HepG2 (cell line): Measurements from ENCODE around the gene CDX1. TPM values are rescaled to one million over a fixed set of nuclear protein-coding genes. Genes with fewer than 3 reads are reported as not detected.

Source experiments
- ADNP ChIP-seq: sonication (generic); formaldehyde crosslinking; IDR thresholded peaks from 2 replicates; pipeline ENCODE4 v1.4.0; 2020; ENCODE audit warnings: missing genetic modification reagents
- ARNT ChIP-seq: fragments of 450-650 bp; IDR thresholded peaks from 2 replicates; pipeline ENCODE4 v1.6.1; 2017
- ATAD3A ChIP-seq: sonication (generic); formaldehyde crosslinking; IDR thresholded peaks from 2 replicates; pipeline ENCODE4 v1.4.0; 2020; ENCODE audit warnings: missing genetic modification reagents
- ATF1 ChIP-seq: IDR thresholded peaks from 2 replicates; pipeline ENCODE4 v1.6.1; 2016; ENCODE audit warnings: mild to moderate bottlenecking, control low read depth
- FOSL1 ChIP-seq: sonication (generic); formaldehyde crosslinking; IDR thresholded peaks from 2 replicates; pipeline ENCODE4 v1.9.0; 2021; ENCODE audit warnings: missing genetic modification reagents, borderline replicate concordance
- HES4 ChIP-seq: sonication (generic); formaldehyde crosslinking; IDR thresholded peaks from 2 replicates; pipeline ENCODE4 v1.9.0; 2021; ENCODE audit warnings: mild to moderate bottlenecking, missing genetic modification reagents, borderline replicate concordance
- KDM1A ChIP-seq: IDR thresholded peaks from 2 replicates; pipeline ENCODE4 v1.6.1; 2016; ENCODE audit warnings: missing compliant biosample characterization
- NFYB ChIP-seq: sonication (generic); formaldehyde crosslinking; IDR thresholded peaks from 2 replicates; pipeline ENCODE4 v1.4.0; 2020; ENCODE audit warnings: missing genetic modification reagents
- RBM39 ChIP-seq: fragments of 200-400 bp; formaldehyde crosslinking; IDR thresholded peaks from one replicate; pipeline ENCODE4 v1.6.1; 2018; ENCODE audit warnings: antibody characterized with exemption, mild to moderate bottlenecking, low read depth, low read length; ENCODE audit not compliant: poor library complexity, severe bottlenecking
- SRF ChIP-seq: IDR thresholded peaks from 2 replicates; pipeline ENCODE4 v1.6.1; 2011; ENCODE audit warnings: mild to moderate bottlenecking, low read depth, low read length, moderate library complexity
- TEAD2 ChIP-seq: sonication (generic); formaldehyde crosslinking; IDR thresholded peaks from 2 replicates; pipeline ENCODE4 v1.9.0; 2021; ENCODE audit warnings: missing genetic modification reagents
- TRIM24 ChIP-seq: sonication (generic); formaldehyde crosslinking; IDR thresholded peaks from 2 replicates; pipeline ENCODE4 v1.8.0; 2022; ENCODE audit warnings: mild to moderate bottlenecking, missing genetic modification reagents
- YEATS4 ChIP-seq: sonication (generic); formaldehyde crosslinking; IDR thresholded peaks from 2 replicates; pipeline ENCODE4 v1.4.0; 2020; ENCODE audit warnings: missing genetic modification reagents, borderline replicate concordance
- ZFP62 ChIP-seq: sonication (generic); formaldehyde crosslinking; IDR thresholded peaks from 2 replicates; pipeline ENCODE4 v1.4.0; 2020; ENCODE audit warnings: missing genetic modification reagents
- ZNF12 ChIP-seq: sonication (generic); formaldehyde crosslinking; IDR thresholded peaks from 2 replicates; pipeline ENCODE4 v1.5.0; 2020; ENCODE audit warnings: missing genetic modification reagents
- ZNF225 ChIP-seq: sonication (generic); formaldehyde crosslinking; IDR thresholded peaks from 2 replicates; pipeline ENCODE4 v1.4.0; 2020; ENCODE audit warnings: mild to moderate bottlenecking, missing genetic modification reagents
- ZNF251 ChIP-seq: sonication (generic); formaldehyde crosslinking; IDR thresholded peaks from 2 replicates; pipeline ENCODE4 v1.9.0; 2021; ENCODE audit warnings: mild to moderate bottlenecking, missing genetic modification reagents
- ZNF354B ChIP-seq: sonication (generic); formaldehyde crosslinking; IDR thresholded peaks from 2 replicates; pipeline ENCODE4 v1.8.0; 2022; ENCODE audit warnings: mild to moderate bottlenecking, missing genetic modification reagents
- ZNF460 ChIP-seq: sonication (generic); formaldehyde crosslinking; IDR thresholded peaks from 2 replicates; pipeline ENCODE4 v1.5.1; 2020; ENCODE audit warnings: missing genetic modification reagents, mild to moderate bottlenecking, borderline replicate concordance
- ZNF672 ChIP-seq: sonication (generic); formaldehyde crosslinking; IDR thresholded peaks from 2 replicates; pipeline ENCODE4 v1.8.1; 2022; ENCODE audit warnings: missing genetic modification reagents
- ZNF703 ChIP-seq: sonication (generic); formaldehyde crosslinking; IDR thresholded peaks from 2 replicates; pipeline ENCODE4 v1.5.1; 2020; ENCODE audit warnings: missing genetic modification reagents, mild to moderate bottlenecking, moderate library complexity, borderline replicate concordance
- ZNF709 ChIP-seq: sonication (generic); formaldehyde crosslinking; IDR thresholded peaks from 2 replicates; pipeline ENCODE4 v1.5.0; 2020; ENCODE audit warnings: mild to moderate bottlenecking, missing genetic modification reagents
- ZNF782 ChIP-seq: sonication (generic); formaldehyde crosslinking; IDR thresholded peaks from 2 replicates; pipeline ENCODE4 v1.4.0; 2020; ENCODE audit warnings: missing genetic modification reagents, mild to moderate bottlenecking, borderline replicate concordance
- ZNF891 ChIP-seq: sonication (generic); formaldehyde crosslinking; IDR thresholded peaks from 2 replicates; pipeline ENCODE4 v1.5.0; 2020; ENCODE audit warnings: mild to moderate bottlenecking, missing genetic modification reagents
- polyA plus RNA-seq, 8 experiments: library from polyadenylated mRNA; depleted of rRNA in 3 of 8; stranded (reverse) in 7 of 8; unstranded in 1 of 8; fragments of >200 nt; fragmentation: Illumina TruSeq in 4 of 8; extraction: Trizol in 4 of 8; gene quantifications; 2 replicates each; pipeline versions ENCODE4 v1.2.1 to v1.2.3, GENCODE V29; 2011 to 2016; ENCODE audit warnings: low read depth in 4 of 8, missing spikeins in 1 of 8, mixed read lengths in 1 of 8; ENCODE audit not compliant: insufficient read depth in 1 of 8
- total RNA-seq, 5 experiments: library from RNA; depleted of rRNA; stranded (reverse); fragments of >200 nt; fragmentation: Illumina TruSeq; extraction: Trizol; gene quantifications; 2 replicates each; pipeline ENCODE4 v1.2.3, GENCODE V29; 2016; ENCODE audit warnings: low read depth in 1 of 5
- TF ChIP-seq, protein P1 (sequence below): sonication (generic); formaldehyde crosslinking; IDR thresholded peaks from 2 replicates; pipeline ENCODE4 v1.5.0; 2020; ENCODE audit warnings: missing genetic modification reagents
- TF ChIP-seq, protein P2 (sequence below): sonication (generic); formaldehyde crosslinking; IDR thresholded peaks from 2 replicates; pipeline ENCODE4 v1.4.0; 2020; ENCODE audit warnings: missing genetic modification reagents, borderline replicate concordance

CDX1 gene
- total and polyA plus RNA-seq, 2 of the 13 experiments (the other 11 are each of a cell fraction or from before 2014, with no cell fraction given) = not detected

DNA sequence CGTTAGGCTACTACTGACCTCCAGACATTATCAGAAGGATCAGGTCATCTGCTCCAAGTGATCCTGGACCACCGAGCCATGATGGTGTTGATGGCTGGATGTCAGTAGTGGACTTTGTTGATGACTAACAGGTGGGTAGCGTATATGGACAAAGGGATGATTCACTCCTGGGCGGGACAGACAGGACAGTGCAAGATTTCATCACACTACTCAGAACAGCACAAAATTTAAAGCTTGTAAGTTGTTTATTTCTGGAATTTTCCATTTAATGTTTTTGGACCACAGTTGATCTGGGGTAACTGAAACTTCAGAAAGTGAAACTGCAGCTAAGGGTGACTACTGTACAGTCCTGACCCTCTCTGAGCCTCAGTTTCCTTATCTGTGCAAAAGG, 23.6 kb upstream of the CDX1 start (continued):
- TF ChIP-seq ZNF12 (CRISPR knock-in tag) (peak; percentile 7; the same call in 1 of the 2 replicates), ARNT (no peak), YEATS4 (CRISPR knock-in tag) (no peak), ZNF891 (no peak), ZNF251 (no peak), NFYB (CRISPR knock-in tag) (no peak), RBM39 (no peak), ADNP (CRISPR knock-in tag) (no peak), TRIM24 (no peak), ZFP62 (CRISPR knock-in tag) (no peak), HES4 (CRISPR knock-in tag) (no peak), SRF (peak; percentile 32; the same call in 1 of the 2 replicates), KDM1A (CRISPR knock-in tag) (peak; percentile 70; the same call in 1 of the 2 replicates), ZNF703 (CRISPR knock-in tag) (no peak), ATAD3A (no peak), ATF1 (CRISPR knock-in tag) (no peak), ZNF354B (CRISPR knock-in tag) (no peak), ZNF709 (CRISPR knock-in tag) (0 out of 2 replicates have a peak, but pooled peaks have one; percentile 43), ZNF460 (CRISPR knock-in tag) (no peak), TEAD2 (CRISPR knock-in tag) (no peak), ZNF672 (CRISPR knock-in tag) (no peak), ZNF782 (no peak), ZNF225 (no peak), FOSL1 (CRISPR knock-in tag) (peak; percentile 92)
- TF ChIP-seq, protein P1, sequence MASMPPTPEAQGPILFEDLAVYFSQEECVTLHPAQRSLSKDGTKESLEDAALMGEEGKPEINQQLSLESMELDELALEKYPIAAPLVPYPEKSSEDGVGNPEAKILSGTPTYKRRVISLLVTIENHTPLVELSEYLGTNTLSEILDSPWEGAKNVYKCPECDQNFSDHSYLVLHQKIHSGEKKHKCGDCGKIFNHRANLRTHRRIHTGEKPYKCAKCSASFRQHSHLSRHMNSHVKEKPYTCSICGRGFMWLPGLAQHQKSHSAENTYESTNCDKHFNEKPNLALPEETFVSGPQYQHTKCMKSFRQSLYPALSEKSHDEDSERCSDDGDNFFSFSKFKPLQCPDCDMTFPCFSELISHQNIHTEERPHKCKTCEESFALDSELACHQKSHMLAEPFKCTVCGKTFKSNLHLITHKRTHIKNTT (CRISPR knock-in tag) = no peak
- TF ChIP-seq, protein P2, sequence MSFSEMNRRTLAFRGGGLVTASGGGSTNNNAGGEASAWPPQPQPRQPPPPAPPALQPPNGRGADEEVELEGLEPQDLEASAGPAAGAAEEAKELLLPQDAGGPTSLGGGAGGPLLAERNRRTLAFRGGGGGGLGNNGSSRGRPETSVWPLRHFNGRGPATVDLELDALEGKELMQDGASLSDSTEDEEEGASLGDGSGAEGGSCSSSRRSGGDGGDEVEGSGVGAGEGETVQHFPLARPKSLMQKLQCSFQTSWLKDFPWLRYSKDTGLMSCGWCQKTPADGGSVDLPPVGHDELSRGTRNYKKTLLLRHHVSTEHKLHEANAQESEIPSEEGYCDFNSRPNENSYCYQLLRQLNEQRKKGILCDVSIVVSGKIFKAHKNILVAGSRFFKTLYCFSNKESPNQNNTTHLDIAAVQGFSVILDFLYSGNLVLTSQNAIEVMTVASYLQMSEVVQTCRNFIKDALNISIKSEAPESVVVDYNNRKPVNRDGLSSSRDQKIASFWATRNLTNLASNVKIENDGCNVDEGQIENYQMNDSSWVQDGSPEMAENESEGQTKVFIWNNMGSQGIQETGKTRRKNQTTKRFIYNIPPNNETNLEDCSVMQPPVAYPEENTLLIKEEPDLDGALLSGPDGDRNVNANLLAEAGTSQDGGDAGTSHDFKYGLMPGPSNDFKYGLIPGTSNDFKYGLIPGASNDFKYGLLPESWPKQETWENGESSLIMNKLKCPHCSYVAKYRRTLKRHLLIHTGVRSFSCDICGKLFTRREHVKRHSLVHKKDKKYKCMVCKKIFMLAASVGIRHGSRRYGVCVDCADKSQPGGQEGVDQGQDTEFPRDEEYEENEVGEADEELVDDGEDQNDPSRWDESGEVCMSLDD (CRISPR knock-in tag) = no peak
